SW480 (cell line): ENCODE data around the gene SRRM3.
"Not testable (repeated sequence)": the region's sequence is repeated elsewhere in the genome, so short reads cannot be mapped to it uniquely, and the experiment has no call there.

Experiments used
- DNase-seq: peaks from one replicate; pipeline ENCODE4 v3.0.0-alpha.2; 2016; ENCODE audit warnings: low spot score

SRRM3 gene

GRCh38 chr7:76291351-76292212 lies 89.9 kb downstream of the SRRM3 start:
- DNase-seq, result peak; percentile 97

DNA sequence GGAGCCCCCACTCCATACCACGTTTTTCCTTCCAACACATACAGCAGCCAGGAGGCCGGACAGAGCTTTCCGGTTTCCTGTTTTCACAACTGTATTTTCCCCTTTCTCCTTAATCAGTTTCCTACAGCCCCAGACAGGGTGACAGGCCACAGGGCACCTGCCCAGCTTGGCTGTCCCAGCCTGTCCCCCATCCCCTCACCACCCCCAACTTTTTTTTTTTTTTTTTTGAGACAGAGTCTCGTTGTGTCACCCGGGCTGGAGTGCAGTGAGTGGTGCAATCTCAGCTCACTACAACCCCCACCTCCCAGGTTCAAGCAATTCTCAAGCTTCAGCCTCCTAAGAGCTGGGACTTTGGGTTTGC lies 90.5 kb downstream of the SRRM3 start:
- DNase-seq, result no peak

DNA sequence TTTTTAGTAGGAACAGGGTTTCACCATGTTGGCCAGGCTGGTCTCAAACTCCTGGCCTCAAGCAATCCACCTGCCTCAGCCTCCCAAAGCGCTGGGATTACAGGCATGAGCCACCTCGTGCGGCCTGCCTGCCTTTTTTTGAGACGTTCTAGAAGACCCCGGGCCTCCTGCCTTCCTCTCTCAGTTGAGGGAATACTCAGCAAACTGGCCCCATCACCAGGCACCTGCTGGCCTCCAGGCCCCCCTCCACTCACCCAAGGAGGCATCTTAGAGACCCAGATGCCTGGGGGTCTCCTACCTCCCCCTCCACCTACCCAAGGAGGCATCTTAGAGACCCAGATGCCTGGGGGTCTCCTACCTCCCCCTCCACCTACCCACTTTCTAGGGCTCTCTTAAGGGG lies 91.2 kb downstream of the SRRM3 start:
- not testable (repeated sequence) for DNase-seq

- DNase-seq, result no peak
Observed at GRCh38 chr7:76293407-76293901, 91.8 kb downstream of the SRRM3 start.

DNA sequence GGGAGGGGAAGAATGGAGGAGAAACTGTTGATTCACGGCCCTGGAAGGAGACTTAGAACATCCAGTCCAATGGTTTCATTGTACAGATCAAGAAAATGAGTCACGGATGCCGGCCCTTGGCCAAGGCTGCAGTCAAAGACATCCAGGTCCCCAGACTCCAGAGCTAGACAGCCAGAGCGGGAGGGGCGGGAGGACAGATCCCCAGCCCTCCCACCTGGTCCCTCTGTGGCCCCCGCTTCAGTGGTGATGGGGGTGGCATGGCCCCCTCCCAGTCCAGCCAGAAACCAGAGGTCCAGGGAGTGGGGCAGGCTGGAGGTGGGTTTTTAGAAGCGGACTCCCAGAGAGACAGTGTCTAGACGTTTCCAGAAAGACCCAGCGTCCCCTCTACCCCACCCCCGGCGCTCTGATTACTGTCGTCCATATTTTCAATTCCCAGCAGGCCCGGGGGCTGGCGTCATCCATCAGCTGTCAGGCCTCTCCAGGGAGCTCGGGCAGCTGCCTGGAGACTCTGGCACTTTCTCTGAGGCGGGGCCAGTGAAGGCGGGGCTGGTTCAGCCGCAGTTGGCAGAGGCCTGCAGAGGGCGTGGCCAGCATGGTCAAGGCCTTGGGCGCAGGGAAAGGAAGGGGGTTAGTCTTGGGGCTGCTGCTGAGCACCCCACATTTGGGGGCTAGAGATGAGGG lies 92.8 kb downstream of the SRRM3 start:
- peak; percentile 74 for DNase-seq

- DNase-seq, result peak; percentile 92
Observed at GRCh38 chr7:76296743-76297740, 95.3 kb downstream of the SRRM3 start.

DNA sequence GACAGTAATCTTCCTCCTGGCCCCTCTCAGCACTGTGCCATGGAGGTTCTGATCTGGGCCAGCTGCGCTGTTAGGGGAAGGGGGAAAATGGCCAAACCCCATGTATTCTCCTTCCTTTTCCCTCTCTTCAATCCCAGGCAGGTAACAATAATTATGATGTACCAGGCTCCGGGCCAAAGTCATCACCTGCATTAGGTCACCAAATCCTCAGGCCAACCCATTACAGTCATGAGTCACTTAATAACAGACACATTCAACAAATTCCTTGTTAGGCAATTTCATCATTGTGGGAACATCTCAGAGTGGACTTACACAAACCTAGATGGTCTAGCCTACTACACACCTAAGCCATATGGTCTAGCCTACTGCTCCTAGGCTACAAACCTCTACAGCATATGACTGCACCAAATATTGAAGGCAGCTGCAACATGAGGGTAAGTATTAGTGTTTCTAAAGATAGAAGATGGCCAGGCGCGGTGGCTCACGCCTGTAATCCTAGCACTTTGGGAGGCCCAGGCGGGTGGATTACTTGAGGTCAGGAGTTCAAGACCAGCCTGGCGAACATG lies 98.6 kb downstream of the SRRM3 start:
- DNase-seq, result peak; percentile 96

- DNase-seq, result no peak
Observed at GRCh38 chr7:76301000-76301399, 99.3 kb downstream of the SRRM3 start.

GRCh38 chr7:76302347-76303201 lies 100.9 kb downstream of the SRRM3 start, which contains the start of gene HSPB1:
TSS of gene HSPB1 (plus strand) at chr7:76302673. CDS start at chr7:76302713, 40 bp downstream.
- DNase-seq, result peak; percentile 91

DNA sequence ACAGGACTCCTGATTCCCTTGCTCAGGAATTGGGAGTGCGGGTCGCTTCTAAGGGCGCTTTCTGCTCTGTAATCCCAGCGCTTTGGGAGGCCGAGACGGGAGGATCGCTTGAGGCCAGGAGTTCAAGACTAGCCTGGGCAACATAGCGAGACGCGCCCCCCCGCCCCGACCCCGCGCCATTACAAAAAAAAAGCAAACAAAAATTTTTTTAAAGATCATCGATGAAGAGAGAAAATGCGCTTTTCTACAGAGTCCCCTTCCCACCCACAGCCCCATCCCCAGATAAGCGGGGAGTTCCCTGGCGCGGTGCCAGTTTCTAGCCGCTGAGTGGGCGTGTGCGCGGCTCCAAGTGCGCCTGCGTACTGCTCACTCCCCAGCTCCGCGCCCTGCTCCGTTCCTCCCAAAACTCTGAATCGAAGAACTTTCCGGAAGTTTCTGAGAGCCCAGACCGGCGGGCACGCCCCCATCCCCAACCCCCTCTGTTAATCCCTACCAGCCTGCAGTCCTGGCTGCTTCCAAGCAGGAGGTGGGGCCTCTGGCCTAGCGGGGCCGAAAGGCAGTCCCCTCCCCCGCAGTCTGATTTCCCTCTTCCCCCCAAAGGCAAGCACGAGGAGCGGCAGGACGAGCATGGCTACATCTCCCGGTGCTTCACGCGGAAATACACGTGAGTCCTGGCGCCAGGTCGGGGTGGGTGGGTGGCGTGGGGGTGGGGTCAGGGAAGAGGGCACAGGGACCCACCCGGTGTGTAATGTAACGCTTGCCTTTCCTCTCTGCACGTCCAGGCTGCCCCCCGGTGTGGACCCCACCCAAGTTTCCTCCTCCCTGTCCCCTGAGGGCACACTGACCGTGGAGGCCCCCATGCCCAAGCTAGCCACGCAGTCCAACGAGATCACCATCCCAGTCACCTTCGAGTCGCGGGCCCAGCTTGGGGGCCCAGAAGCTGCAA lies 101.8 kb downstream of the SRRM3 start:
- DNase-seq, result peak; percentile 98

DNA sequence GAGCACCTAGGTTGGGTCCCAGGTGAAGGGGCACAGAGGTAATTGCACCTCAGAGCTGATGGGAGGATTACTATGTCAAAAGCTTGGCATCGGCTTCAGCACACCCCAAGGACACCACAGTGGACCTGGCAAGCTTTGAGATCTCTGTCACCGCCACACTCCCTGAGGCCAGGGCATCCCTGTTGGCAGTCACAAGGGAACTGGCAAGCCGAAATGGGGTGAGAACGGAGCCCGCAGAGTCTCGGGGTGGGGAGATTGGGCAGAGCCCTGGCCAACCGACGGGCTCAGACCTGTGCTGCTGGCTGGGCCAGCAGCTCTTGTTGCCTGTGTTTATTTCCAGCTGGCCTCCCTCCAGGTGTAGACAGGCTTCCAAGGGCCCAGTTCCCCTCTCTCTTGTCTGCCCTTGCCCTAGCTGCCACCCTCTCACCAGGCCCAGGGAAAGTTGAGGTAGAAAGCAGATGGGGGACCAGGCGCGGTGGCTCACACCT lies 103.2 kb downstream of the SRRM3 start:
- no peak for DNase-seq

- not testable (repeated sequence) for DNase-seq
Observed at GRCh38 chr7:76308874-76309273, 107.2 kb downstream of the SRRM3 start.

DNA sequence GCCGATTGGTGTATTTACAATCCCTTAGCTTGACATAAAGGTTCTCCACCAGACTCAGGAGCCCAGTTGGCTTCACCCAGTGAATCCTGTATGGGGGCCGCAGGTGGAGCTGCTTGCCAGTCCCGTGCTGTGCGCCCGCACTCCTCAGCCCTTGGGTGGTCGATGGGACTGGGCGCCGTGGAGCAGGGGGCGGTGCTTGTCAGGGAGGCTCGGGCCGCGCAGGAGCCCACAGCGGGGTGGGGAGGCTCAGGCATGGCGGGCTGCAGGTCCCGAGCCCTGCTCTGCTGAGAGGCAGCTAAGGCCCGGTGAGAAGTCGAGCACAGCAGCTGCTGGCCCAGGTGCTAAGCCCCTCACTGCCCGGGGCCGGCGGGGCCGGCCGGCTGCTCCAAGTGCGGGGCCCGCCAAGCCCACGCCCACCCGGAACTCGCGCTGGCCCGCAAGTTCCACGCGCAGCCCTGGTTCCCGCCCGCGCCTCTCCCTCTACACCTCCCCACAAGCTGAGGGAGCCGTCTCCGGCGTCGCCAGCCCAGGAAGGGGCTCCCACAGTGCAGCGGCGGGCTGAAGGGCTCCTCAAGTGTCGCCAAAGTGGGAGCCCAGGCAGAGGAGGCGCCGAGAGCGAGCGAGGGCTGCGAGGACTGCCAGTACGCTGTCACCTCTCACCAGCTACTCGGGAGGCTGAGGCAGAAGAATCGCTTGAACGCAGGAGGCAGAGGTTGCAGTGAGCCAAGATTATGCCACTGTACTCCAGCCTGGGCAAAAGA lies 107.8 kb downstream of the SRRM3 start:
- DNase-seq, result not testable (repeated sequence)

- DNase-seq, result no peak
Observed at GRCh38 chr7:76310102-76310957, 108.6 kb downstream of the SRRM3 start.

DNA sequence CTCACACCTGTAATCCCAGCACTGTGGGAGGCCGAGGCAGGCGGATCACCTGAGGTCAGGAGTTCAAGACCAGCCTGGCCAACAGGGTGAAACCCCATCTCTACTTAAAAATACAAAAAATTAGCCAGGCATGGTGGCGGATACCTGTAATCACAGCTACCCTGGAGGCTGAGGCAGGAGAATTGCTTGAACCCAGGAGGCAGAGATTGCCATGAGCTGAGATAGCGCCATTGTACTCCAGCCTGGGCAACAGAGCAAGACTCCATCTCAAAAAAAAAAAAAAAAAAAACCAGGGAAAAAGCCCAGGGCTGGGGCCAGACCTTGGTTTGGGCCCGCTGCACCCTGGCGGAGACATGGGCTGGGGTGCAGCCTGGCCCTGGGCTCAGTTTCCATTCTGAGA lies 110.1 kb downstream of the SRRM3 start:
- DNase-seq, result not testable (repeated sequence)

GRCh38 chr7:76314042-76314721 lies 112.5 kb downstream of the SRRM3 start:
- peak; percentile 94 for DNase-seq

GRCh38 chr7:76314740-76315139 lies 113.0 kb downstream of the SRRM3 start:
- DNase-seq, result not testable (repeated sequence)
